Lung (tissue), 12 donors: ENCODE measurements around the gene NABP1. TPM values are rescaled to one million over a fixed set of nuclear protein-coding genes. Genes with fewer than 3 reads are reported as not detected.
A peak's percentile ranks its signal among the peaks of the same experiment; 100 is the strongest.

Experiments used
- ATAC-seq: fragments of 200-7000 bp; cut with Tn5 transposase; one replicate; pipeline ENCODE4 v1.9.1; 2020; ENCODE audit warnings: moderate number of reproducible peaks; ENCODE audit not compliant: insufficient read depth, low FRiP score
- DNase-seq, 3 donors: peaks; one replicate each; pipeline ENCODE4 v3.0.0-alpha.2; 2013 to 2017
- H3K27ac ChIP-seq, 2 donors: one replicate each; pipeline ENCODE4 v1.5.1; 2013; ENCODE audit warnings: mild to moderate bottlenecking in 2 of 2, moderate library complexity in 2 of 2, control low read depth in 1 of 2, inconsistent platforms in 1 of 2, low read depth in 1 of 2, low read length in 1 of 2
- H3K27me3 ChIP-seq, 3 donors: one replicate each; pipeline ENCODE4 v1.5.1; 2013; ENCODE audit warnings: low read length in 2 of 3; ENCODE audit not compliant: control insufficient read depth in 3 of 3, insufficient read depth in 3 of 3
- H3K36me3 ChIP-seq, 4 donors: one replicate each; pipeline ENCODE4 v1.5.1; 2013; ENCODE audit warnings: low read length in 4 of 4, mild to moderate bottlenecking in 1 of 4, moderate library complexity in 1 of 4; ENCODE audit not compliant: control insufficient read depth in 4 of 4, insufficient read depth in 4 of 4
- H3K4me1 ChIP-seq, 5 donors: one replicate each; pipeline ENCODE4 v1.5.1; 2013; ENCODE audit warnings: low read length in 5 of 5, mild to moderate bottlenecking in 2 of 5, moderate library complexity in 1 of 5; ENCODE audit not compliant: control insufficient read depth in 5 of 5, insufficient read depth in 5 of 5
- H3K4me3 ChIP-seq: one replicate; pipeline ENCODE4 v1.5.1; 2013; ENCODE audit warnings: mild to moderate bottlenecking, control low read depth, moderate library complexity
- H3K9ac ChIP-seq, 2 donors: one replicate each; pipeline ENCODE4 v1.5.1; 2013; ENCODE audit warnings: low read length in 2 of 2, control low read depth in 1 of 2; ENCODE audit not compliant: insufficient read depth in 1 of 2
- H3K9me3 ChIP-seq, 4 donors: one replicate each; pipeline ENCODE4 v1.5.1; 2013; ENCODE audit warnings: low read length in 3 of 4, mild to moderate bottlenecking in 1 of 4, moderate library complexity in 1 of 4; ENCODE audit not compliant: control insufficient read depth in 4 of 4, insufficient read depth in 3 of 4
- WGBS, 2 donors: extraction: QIAGEN DNeasy Blood & Tissue Kit; methylation state at CpG; one replicate each; pipeline ENCODE4 v1.1.7; 2013; 5-methylcytosine and 5-hydroxymethylcytosine counted together
- polyA plus RNA-seq, 2 donors: library from polyadenylated mRNA; stranded (reverse); fragments of 200-250 nt; gene quantifications; one replicate each; pipeline ENCODE4 v1.2.1, GENCODE V29; 2013
- total RNA-seq, 2 donors: library from RNA; depleted of rRNA in 1 of 2; stranded (reverse); fragments of >200 nt in 1 of 2; gene quantifications; one replicate each; pipeline ENCODE4 v1.2.1, GENCODE V29; 2014 to 2021
- TF ChIP-seq, protein P1 (sequence below): IDR thresholded peaks from 2 replicates; pipeline ENCODE4 v1.5.1; 2012; ENCODE audit warnings: mild to moderate bottlenecking; ENCODE audit errors: control extremely low read depth, extremely low read depth
- donor health status: control.
- donor health status: control.
- donor health status: Bipolar disorder and iron deficiency.
- donor health status: healthy.
- donor health status: DM: yes; HTN: yes; CAD: no.

Gene NABP1
- total and polyA plus RNA-seq, 4 donors = 22.5 to 66.3 (median 49.1) TPM

DNA sequence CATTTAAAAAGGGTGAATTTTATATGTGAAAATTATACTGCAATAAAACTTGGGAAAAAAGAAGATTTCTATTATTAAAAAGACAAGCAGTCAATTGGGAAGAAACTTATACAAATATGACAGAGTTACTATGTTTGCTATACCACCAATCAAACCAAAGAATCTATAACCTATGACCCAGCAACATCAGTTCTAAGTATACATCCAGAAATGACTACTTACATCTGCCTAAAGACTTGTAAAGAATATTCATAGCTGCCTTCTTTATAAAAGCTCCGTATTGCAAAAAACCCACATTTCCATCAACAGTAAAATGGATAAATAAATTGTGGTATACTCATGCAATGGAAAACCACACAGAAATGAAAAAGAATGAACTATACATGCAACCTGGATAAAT is 32.9 kb upstream of the NABP1 start:
- ATAC-seq (no peak), DNase-seq (no peak)
- H3K9me3 ChIP-seq = no peaks in the 10 kb centered on the region
- H3K4me1 ChIP-seq = no peaks in the 10 kb centered on the region
- no peaks in the 10 kb centered on the region for H3K27me3 ChIP-seq
- H3K9ac ChIP-seq = no peak overlapping the region
- 97 to 98% methylated on average over 1 of the region's 1 CpG for WGBS, 2 donors
- no peak overlapping the region for H3K27ac ChIP-seq
- H3K4me3 ChIP-seq = no peak overlapping the region
- no peaks in the 10 kb centered on the region for H3K36me3 ChIP-seq
- TF ChIP-seq, protein P1, sequence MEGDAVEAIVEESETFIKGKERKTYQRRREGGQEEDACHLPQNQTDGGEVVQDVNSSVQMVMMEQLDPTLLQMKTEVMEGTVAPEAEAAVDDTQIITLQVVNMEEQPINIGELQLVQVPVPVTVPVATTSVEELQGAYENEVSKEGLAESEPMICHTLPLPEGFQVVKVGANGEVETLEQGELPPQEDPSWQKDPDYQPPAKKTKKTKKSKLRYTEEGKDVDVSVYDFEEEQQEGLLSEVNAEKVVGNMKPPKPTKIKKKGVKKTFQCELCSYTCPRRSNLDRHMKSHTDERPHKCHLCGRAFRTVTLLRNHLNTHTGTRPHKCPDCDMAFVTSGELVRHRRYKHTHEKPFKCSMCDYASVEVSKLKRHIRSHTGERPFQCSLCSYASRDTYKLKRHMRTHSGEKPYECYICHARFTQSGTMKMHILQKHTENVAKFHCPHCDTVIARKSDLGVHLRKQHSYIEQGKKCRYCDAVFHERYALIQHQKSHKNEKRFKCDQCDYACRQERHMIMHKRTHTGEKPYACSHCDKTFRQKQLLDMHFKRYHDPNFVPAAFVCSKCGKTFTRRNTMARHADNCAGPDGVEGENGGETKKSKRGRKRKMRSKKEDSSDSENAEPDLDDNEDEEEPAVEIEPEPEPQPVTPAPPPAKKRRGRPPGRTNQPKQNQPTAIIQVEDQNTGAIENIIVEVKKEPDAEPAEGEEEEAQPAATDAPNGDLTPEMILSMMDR = no peak

DNA sequence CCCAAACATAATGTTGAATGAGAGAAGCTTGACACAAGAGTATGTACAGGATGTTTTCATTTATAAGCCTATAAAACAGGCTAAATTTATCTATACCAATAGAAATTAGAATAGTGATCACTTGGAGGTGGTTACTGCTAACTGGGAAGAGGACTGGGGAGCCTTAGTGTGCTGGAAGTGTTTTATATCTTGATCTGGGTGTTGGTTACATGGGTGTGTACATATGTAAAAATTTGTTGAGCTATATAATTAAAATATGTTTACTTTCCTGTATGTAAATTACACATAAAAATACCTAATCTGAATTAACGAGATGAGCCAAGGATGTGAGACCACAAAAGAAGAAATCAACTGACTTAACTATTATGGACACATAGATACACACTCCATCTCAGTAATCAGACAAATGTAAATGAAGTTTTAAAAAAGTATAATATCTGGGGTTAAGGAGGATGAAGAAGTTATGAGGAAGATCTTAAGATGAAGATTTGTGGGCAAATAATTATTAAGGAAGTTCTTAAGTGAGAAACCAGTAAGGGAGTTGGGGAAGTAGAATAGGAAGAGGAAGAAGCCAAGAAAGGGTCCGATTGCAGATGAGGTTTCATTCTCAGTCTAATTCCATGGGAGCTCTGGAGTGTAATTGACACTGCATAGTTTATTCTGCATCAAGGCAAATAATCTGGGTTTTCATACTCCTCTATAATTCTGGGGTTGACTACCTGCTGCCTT is 32.3 kb upstream of the NABP1 start:
- WGBS, 2 donors = 46 to 50% methylated on average over 2 of the region's 2 CpGs
- DNase-seq (no peak), ATAC-seq (no peak)
- Histone ChIP-seq H3K9me3 (no peaks in the 10 kb centered on the region), H3K4me1 (no peaks in the 10 kb centered on the region), H3K27ac (no peak overlapping the region), H3K36me3 (no peaks in the 10 kb centered on the region), H3K27me3 (no peaks in the 10 kb centered on the region), H3K9ac (no peak overlapping the region), H3K4me3 (no peak overlapping the region)
- TF ChIP-seq, protein P1 = no peak

DNA sequence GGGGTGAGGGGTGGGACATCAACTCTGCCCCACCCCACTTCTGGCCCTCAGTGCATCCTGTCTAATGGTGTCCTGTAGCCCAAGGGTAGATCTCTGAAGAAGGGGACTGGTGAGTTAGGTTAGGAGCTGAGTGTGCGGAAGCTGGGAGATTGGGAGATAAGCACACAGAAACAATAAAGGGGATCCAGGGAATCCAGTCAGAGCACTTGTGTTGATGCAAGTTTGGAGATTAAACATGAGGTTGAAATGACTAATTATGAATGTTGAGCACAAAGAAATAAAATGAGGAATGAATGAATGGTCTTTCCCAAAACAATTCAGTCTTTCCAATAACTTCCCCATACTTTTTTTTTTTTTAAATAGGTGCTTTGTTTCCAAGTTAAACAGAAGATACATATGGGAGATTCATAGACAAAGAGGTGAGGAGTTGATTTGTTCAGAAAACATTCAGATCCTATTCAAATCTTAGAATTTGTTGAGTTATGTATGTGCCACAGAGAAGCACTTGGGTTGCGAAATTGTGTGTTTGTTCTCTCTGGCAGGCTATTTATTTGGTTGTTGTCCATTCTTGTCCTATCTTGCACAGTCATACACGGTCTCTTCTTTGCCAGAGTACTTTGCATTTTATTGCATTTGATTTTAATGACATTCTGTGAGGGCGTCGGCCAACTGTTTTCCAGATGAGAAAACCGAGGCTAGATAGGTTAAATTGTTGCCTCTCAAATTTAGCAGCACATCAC is 31.6 kb upstream of the NABP1 start:
- TF ChIP-seq, protein P1 = no peak
- 87 to 88% methylated on average over 6 of the region's 6 CpGs for WGBS, 2 donors
- peak; percentile 51 for ATAC-seq
- Histone ChIP-seq H3K4me1 (no peaks in the 10 kb centered on the region), H3K36me3 (no peaks in the 10 kb centered on the region), H3K27me3 (no peaks in the 10 kb centered on the region), H3K9me3 (no peaks in the 10 kb centered on the region), H3K27ac (no peak overlapping the region), H3K4me3 (no peak overlapping the region), H3K9ac (no peak overlapping the region)
- DNase-seq = no peak
